22Rv1 (cell line): ENCODE results near the gene CAMK1D.

Experiments
- H3K27ac ChIP-seq: fragments of 450-650 bp; 2 replicates; pipeline ENCODE4 v1.5.1; 2017
- CTCF ChIP-seq: fragments of 450-650 bp; IDR thresholded peaks from 2 replicates; pipeline ENCODE4 v1.5.1; 2017; ENCODE audit warnings: mild to moderate bottlenecking
- ZFX ChIP-seq: fragments of 450-650 bp; IDR thresholded peaks from 2 replicates; pipeline ENCODE4 v1.6.1; 2017; ENCODE audit warnings: antibody characterized with exemption, borderline replicate concordance

Gene CAMK1D

GRCh38 chr10:12511651-12512050, 162.3 kb downstream of the CAMK1D start:
- no peak overlapping the region for H3K27ac ChIP-seq
- TF ChIP-seq CTCF (no peak), ZFX (no peak)

GRCh38 chr10:12512332-12513002, 163.1 kb downstream of the CAMK1D start:
- no peak for TF ChIP-seq ZFX
- TF ChIP-seq CTCF, result no peak
- H3K27ac ChIP-seq, result no peak overlapping the region

GRCh38 chr10:12513003-12513365, 163.6 kb downstream of the CAMK1D start:
- TF ChIP-seq ZFX (no peak), CTCF (no peak)
- no peak overlapping the region for H3K27ac ChIP-seq

GRCh38 chr10:12513775-12514673, 164.7 kb downstream of the CAMK1D start:
- H3K27ac ChIP-seq, result no peak overlapping the region
- TF ChIP-seq CTCF (no peak), ZFX (no peak)

- TF ChIP-seq ZFX (no peak), CTCF (no peak)
- H3K27ac ChIP-seq, result no peak overlapping the region
These were observed 168.7 kb downstream of the CAMK1D start for GRCh38 chr10:12518024-12518423.

- no peak for TF ChIP-seq CTCF
- TF ChIP-seq ZFX, result no peak
- no peak overlapping the region for H3K27ac ChIP-seq
These were observed 172.1 kb downstream of the CAMK1D start for GRCh38 chr10:12521423-12521822.

GRCh38 chr10:12526311-12526710, 177.0 kb downstream of the CAMK1D start:
- no peak for TF ChIP-seq CTCF
- no peak for TF ChIP-seq ZFX

More at GRCh38 chr10:12526311-12526710, 177.0 kb downstream of the CAMK1D start:
- H3K27ac ChIP-seq, result no peak overlapping the region
